ENCODE measurements around the gene DNAH10.
"Not testable (repeated sequence)": the region's sequence is repeated elsewhere in the genome, so short reads cannot be mapped to it uniquely, and the experiment has no call there.

DNAH10 gene

GRCh38 chr12:123911672-123912409 lies 149.7 kb downstream of the DNAH10 start:
- not testable (repeated sequence) for H3K9ac ChIP-seq (ENCODE audit: low read depth, low read length); H3K9me3 ChIP-seq (ENCODE audit: control insufficient read depth, insufficient read depth, low read length); H3K36me3 ChIP-seq (ENCODE audit: insufficient read depth, low read length); H3K4me1 ChIP-seq (ENCODE audit: insufficient read depth, low read length)

GRCh38 chr12:123912415-123913380 lies 150.6 kb downstream of the DNAH10 start:
- Histone ChIP-seq H3K4me1 (ENCODE audit: insufficient read depth, low read length) (no peaks in the 10 kb centered on the region), H3K9me3 (ENCODE audit: control insufficient read depth, insufficient read depth, low read length) (no peaks in the 10 kb centered on the region), H3K9ac (ENCODE audit: low read depth, low read length) (no peak overlapping the region), H3K36me3 (ENCODE audit: insufficient read depth, low read length) (no peaks in the 10 kb centered on the region)

- Histone ChIP-seq H3K9me3 (ENCODE audit: control insufficient read depth, insufficient read depth, low read length) (no peaks in the 10 kb centered on the region), H3K4me1 (ENCODE audit: insufficient read depth, low read length) (no peaks in the 10 kb centered on the region)
Observed at GRCh38 chr12:123914726-123915333, 152.7 kb downstream of the DNAH10 start.

DNA sequence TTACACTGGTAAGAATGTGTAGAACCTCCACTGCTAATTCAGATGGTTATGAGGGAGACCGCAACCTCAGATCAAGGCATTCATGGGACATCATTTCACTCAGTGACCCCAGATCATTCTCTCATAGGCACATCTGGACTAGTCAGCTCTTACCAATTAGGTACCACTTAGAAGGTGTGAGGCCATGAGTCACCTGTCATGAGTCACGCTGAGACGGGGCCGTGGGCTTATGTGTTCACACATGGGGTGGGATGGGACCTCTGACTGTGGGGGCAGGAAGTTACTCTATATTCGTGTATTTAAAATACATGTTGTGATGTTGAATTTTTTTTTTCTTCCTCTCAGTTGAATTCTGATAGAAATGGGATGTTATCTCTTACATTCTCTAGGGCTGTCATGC lies 154.6 kb downstream of the DNAH10 start:
- no peaks in the 10 kb centered on the region for H3K36me3 ChIP-seq (ENCODE audit: insufficient read depth, low read length)
- no peak overlapping the region for H3K9ac ChIP-seq (ENCODE audit: low read depth, low read length)
- no peaks in the 10 kb centered on the region for H3K4me1 ChIP-seq (ENCODE audit: insufficient read depth, low read length)

More at GRCh38 chr12:123914726-123915333, 152.7 kb downstream of the DNAH10 start:
- H3K36me3 ChIP-seq (ENCODE audit: insufficient read depth, low read length), result no peaks in the 10 kb centered on the region
- H3K9ac ChIP-seq (ENCODE audit: low read depth, low read length), result no peak overlapping the region

DNA sequence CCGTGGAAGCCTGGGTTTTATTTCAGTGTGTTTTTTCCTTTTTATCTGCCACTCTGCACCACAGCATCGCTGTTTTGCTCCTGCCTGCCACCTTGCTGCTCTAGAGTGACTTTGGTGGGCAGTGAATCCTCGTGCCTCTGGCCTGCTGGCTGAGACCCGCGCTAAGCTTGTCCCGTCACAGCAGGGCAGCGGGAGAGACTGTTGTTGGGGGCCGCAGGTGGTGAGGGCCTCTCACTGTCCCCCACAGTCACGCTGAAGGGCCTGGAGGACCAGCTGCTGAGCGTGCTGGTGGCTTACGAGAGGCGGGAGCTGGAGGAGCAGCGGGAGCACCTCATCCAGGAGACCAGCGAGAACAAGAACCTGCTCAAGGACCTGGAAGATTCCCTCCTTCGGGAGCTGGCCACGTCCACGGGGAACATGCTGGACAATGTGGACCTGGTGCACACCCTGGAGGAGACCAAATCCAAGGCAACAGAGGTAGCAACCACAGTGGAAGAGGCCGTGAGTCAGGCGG lies 155.3 kb downstream of the DNAH10 start:
- H3K36me3 ChIP-seq (ENCODE audit: insufficient read depth, low read length), result no peaks in the 10 kb centered on the region
- H3K9me3 ChIP-seq (ENCODE audit: control insufficient read depth, insufficient read depth, low read length), result no peaks in the 10 kb centered on the region
- H3K4me1 ChIP-seq (ENCODE audit: insufficient read depth, low read length), result no peaks in the 10 kb centered on the region

More for the DNA sequence above, 154.6 kb downstream of the DNAH10 start:
- no peaks in the 10 kb centered on the region for H3K9me3 ChIP-seq (ENCODE audit: control insufficient read depth, insufficient read depth, low read length)

DNA sequence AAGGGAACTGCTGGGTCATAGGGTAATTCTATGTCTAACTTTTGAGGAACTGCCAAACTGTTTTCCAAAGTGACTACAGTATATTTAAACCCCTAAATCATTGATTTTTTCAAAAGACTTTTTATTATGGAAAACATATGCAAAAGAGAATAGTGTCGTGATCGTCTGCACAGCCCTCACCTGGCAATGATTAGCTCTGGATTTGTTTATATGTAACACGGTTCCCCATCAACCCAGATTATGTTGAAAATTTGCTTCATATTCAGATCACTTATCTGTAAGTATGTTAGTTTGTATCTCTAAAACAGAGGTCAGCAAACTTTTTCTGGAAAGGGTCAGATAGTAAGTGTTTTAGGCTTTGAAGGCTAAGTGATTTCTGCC lies 157.9 kb downstream of the DNAH10 start:
- no peak overlapping the region for H3K9ac ChIP-seq (ENCODE audit: low read depth, low read length)
- H3K4me1 ChIP-seq (ENCODE audit: insufficient read depth, low read length), result no peaks in the 10 kb centered on the region

More for the DNA sequence above, 155.3 kb downstream of the DNAH10 start:
- no peak overlapping the region for H3K9ac ChIP-seq (ENCODE audit: low read depth, low read length)

GRCh38 chr12:123923038-123923437 lies 160.9 kb downstream of the DNAH10 start:
- Histone ChIP-seq H3K9me3 (ENCODE audit: control insufficient read depth, insufficient read depth, low read length) (no peaks in the 10 kb centered on the region), H3K4me1 (ENCODE audit: insufficient read depth, low read length) (no peaks in the 10 kb centered on the region), H3K9ac (ENCODE audit: low read depth, low read length) (no peak overlapping the region), H3K36me3 (ENCODE audit: insufficient read depth, low read length) (no peaks in the 10 kb centered on the region)

More for the DNA sequence above, 157.9 kb downstream of the DNAH10 start:
- no peaks in the 10 kb centered on the region for H3K9me3 ChIP-seq (ENCODE audit: control insufficient read depth, insufficient read depth, low read length)
- H3K36me3 ChIP-seq (ENCODE audit: insufficient read depth, low read length), result no peaks in the 10 kb centered on the region

DNA sequence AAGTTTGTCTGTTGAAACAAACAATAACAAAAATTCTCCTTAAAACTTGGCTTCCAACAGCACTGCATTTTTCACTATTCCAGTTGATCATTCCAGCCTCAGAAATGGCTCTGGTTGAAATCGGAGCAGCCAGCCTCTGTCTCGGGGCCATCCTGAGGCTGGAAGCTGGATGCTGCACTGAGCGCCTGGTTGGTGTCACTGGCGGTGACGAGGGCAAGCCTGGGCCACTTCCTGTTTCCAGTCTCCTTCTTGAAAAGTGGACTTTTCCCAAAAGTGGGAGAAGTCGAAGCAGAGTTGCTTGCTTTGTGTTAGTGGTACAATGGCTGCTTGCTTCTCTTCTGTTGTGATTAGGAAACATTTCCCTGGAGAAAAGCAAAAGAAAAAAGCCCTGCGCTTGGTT lies 161.8 kb downstream of the DNAH10 start:
- Histone ChIP-seq H3K4me1 (ENCODE audit: insufficient read depth, low read length) (no peaks in the 10 kb centered on the region), H3K9me3 (ENCODE audit: control insufficient read depth, insufficient read depth, low read length) (no peaks in the 10 kb centered on the region), H3K36me3 (ENCODE audit: insufficient read depth, low read length) (no peaks in the 10 kb centered on the region), H3K9ac (ENCODE audit: low read depth, low read length) (no peak overlapping the region)

- H3K36me3 ChIP-seq (ENCODE audit: insufficient read depth, low read length), result no peaks in the 10 kb centered on the region
- no peak overlapping the region for H3K9ac ChIP-seq (ENCODE audit: low read depth, low read length)
- H3K4me1 ChIP-seq (ENCODE audit: insufficient read depth, low read length), result no peaks in the 10 kb centered on the region
- H3K9me3 ChIP-seq (ENCODE audit: control insufficient read depth, insufficient read depth, low read length), result no peaks in the 10 kb centered on the region
Observed at GRCh38 chr12:123924539-123924938, 162.4 kb downstream of the DNAH10 start.

GRCh38 chr12:123928274-123928865 lies 166.3 kb downstream of the DNAH10 start:
- Histone ChIP-seq H3K9ac (ENCODE audit: low read depth, low read length) (no peak overlapping the region), H3K36me3 (ENCODE audit: insufficient read depth, low read length) (no peaks in the 10 kb centered on the region), H3K4me1 (ENCODE audit: insufficient read depth, low read length) (no peaks in the 10 kb centered on the region), H3K9me3 (ENCODE audit: control insufficient read depth, insufficient read depth, low read length) (no peaks in the 10 kb centered on the region)

DNA sequence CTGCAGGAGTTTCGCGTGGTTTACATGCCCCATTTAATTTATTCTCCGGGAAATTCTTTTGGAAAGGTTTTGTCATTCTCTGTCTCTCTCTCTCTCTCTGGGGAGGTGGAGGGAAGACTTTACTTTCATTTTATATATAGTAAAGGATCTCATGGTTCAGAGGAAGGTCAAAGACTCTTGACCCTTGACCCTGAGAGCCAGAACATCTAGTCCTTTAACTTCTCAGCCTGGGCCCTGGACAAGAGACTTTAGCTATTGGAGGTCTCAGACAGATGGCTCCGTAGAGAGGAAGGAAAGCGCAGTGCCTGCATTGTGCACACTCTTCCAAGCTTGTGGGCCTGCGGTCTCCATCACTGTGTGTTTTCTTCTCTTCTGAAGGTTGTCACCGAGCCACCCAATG lies 166.8 kb downstream of the DNAH10 start:
- H3K9me3 ChIP-seq (ENCODE audit: control insufficient read depth, insufficient read depth, low read length), result no peaks in the 10 kb centered on the region
- H3K4me1 ChIP-seq (ENCODE audit: insufficient read depth, low read length), result no peaks in the 10 kb centered on the region
- H3K9ac ChIP-seq (ENCODE audit: low read depth, low read length), result no peak overlapping the region
- H3K36me3 ChIP-seq (ENCODE audit: insufficient read depth, low read length), result no peaks in the 10 kb centered on the region

DNA sequence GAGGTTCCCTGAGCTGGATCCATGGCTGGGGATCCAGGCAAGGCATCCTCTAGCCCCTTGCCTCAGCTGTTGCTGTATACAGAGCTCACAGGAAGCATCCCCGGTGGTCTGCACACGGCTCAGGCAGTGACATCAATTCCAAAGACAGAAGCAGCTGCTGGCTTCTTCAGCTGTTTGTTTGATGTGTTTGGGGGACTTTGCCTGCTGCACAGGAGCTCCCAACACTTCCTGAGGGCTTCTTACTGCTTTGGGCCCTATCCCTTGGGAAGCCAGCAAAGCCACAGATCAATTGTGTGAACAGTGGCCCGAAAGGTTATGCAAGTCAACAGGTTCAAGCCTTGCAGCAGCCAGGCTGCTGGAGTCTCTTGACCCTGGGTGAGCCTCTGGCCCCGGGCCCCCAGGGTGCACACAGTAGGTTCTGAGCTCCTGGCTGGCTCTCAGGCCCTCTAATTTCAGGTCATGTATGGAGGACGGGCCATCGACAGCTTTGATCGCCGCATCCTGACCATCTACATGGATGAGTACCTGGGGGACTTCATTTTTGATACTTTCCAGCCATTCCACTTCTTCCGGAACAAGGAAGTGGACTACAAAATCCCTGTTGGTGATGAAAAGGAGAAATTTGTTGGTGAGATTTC lies 168.0 kb downstream of the DNAH10 start:
- no peaks in the 10 kb centered on the region for H3K9me3 ChIP-seq (ENCODE audit: control insufficient read depth, insufficient read depth, low read length)
- no peaks in the 10 kb centered on the region for H3K36me3 ChIP-seq (ENCODE audit: insufficient read depth, low read length)
- no peaks in the 10 kb centered on the region for H3K4me1 ChIP-seq (ENCODE audit: insufficient read depth, low read length)

DNA sequence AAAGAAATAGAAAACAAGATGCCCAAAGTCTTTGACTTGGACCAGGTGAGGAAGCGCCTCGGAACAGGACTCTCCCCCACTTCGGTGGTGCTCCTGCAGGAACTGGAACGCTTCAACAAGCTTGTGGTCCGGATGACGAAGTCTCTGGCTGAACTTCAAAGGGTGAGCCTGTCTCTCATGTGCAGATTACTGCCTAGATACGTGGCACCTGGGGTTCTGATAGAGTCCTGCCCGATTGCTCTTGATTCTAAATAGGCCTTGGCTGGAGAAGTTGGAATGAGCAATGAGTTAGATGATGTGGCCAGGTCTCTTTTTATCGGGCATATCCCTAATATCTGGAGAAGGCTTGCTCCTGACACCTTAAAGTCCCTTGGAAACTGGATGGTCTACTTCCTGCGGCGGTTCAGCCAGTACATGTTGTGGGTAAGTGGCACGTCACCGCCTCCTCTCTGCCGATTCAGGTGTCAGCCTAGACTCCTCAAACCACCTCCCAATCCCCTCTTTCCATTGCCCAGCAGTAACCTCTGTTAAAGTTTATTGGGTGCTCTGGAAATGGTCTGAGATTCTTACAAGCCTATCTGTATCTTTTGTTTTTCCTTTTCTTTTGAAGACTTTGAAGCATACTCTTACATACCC lies 169.7 kb downstream of the DNAH10 start:
- H3K9me3 ChIP-seq (ENCODE audit: control insufficient read depth, insufficient read depth, low read length), result no peaks in the 10 kb centered on the region
- no peaks in the 10 kb centered on the region for H3K36me3 ChIP-seq (ENCODE audit: insufficient read depth, low read length)
- no peaks in the 10 kb centered on the region for H3K4me1 ChIP-seq (ENCODE audit: insufficient read depth, low read length)
- H3K9ac ChIP-seq (ENCODE audit: low read depth, low read length), result no peak overlapping the region

More for the DNA sequence above, 168.0 kb downstream of the DNAH10 start:
- H3K9ac ChIP-seq (ENCODE audit: low read depth, low read length), result no peak overlapping the region

Data from ES-I3 (cell line).